NCI-H1417 (cell line): ENCODE measurements around the gene VEZT.

Experiments used
- DNase-seq, 3 experiments: peaks; one replicate each; lab custom pipeline; 2025; lab: John Stamatoyannopoulos, UW

Gene VEZT

DNA sequence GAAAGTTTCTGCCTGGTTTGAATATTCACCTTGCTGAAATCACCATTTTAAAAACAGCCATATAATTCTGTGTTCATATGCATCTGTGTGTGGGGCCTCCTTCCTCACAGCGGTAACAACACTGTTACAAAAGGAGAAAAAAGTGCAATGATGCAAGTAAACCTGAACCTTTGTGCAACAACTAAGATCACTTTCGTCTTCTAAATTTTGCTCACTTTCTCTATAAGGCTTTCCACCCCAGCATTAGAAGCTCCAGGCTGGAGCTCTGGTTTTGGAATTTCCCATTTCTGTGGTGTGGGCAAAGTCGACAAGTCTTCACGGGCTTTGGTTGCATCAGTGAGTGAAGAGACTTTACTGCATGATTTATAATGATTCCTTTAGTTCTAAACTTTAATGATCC lies 18.7 kb upstream of the VEZT start:
- DNase-seq = no peak

DNA sequence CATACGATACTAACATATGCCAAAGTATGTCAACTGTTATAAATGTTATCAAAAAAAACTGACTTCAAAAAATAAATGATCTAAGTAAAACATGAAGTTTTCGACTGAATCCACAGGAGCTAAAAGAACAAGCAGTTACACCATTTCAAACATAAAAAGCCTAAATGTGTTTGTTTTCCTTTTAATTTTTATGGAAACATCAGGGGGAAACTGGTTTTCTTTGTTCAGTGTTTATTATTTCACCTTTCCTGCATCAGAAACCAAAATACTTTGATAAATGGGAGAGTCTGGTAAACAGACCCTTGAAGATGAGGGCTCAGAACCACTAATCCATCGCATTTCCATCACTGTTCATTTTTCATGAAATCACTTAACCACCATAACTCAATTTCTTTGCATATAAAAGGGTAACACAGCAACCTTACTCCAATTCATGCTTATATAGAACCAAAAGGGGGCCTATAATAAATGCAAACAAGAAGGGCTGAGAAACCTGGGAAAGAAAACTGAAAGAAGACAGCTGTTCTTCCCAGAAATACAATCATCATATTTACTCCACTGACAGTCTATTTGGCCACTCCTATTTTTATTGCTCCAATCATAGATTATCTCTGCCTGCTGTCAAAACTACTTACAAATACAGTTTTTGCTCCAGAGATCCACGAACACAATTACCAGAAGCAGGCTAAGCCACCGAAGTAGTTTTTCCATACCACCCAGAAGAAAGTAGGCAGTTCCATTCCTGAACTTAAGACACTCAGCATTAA lies 17.3 kb upstream of the VEZT start:
- DNase-seq = no peak

DNA sequence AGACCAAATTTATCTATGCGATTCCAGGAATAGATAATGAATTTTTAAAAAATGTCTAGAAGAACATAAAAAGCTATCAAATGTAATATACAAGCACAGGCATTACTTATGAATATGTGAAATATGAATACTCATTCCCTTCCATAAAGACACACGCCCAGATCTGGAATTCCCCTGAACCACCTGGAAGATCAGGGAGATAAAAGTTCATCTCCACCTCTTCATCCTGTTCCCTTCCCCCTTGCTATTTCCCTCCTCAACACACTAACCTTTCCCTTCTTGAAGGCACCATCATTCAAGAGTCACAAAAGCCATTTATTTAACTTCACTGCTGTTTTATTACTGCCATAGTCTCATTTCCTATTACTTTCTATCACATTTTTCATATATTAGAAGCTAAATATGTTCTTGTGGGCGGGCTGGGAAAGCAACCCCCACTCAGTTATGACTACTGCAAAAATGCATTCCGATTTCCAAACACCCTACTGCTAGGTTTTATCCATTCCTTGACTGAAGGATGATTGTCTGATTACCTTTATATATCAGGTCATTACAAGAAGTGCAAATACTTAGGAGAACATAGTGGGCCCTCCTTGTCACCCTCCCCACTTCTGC lies 16.4 kb upstream of the VEZT start:
- no peak for DNase-seq

DNA sequence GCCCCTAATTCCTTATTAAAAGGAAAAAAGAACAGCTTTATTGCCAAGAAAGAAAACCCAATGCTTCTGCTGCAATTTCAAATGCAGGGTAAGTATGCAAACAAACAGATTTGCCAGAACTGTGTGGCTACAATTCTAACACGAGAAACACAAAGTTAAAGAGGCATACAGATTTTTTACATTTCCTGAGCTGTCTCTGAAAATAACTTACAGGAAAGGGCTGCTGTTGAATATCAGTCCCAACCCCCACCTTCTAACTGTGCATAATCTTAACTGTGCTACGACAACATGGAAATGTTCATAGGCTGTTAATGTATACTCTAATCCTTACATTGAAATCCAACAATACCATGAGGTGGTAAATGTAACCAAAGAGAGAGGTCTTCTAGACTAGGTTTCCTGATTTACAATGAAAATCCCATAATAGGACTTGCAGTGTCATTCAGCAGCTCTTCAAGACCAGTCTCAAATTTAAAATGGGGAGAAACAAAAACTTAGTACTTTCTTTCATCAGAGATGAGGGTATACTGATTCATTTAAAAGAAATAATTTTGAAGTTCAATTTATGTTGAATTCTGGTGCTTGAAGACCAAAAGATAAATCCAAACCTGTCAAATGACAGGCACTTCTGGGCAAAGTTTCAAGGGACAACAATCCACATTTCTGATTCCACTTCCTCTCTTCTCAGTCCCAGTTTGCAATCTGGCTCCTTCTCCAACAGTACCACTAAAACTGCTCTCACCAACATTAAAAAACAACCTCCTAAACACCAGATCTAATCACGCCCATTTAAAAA lies 14.7 kb upstream of the VEZT start:
- DNase-seq = no peak

DNA sequence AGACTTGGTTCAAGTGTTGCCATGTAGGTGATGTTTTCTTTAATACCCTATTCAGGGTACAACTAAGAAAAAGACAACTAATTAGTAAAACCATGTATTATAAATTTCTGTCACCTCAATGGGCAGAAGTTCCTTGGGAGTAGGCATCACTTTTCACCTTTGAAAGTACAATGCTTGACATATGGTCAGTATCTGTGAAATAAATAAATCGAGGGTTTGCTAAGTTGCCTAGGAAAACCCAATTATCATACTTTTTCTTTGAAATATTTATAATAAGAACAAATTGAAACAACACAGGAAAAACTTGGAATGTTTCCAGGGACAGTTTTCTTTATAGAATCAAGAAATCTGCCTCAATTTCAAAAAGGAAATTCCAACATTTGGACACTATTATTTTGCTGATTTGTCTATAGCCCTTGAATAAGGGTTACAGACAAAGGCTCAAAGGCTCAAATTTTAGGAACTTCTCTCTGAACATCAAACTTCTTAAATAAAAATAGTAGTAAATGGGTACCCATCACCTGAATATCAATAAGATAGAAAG lies 14.0 kb upstream of the VEZT start:
- DNase-seq = no peak

DNA sequence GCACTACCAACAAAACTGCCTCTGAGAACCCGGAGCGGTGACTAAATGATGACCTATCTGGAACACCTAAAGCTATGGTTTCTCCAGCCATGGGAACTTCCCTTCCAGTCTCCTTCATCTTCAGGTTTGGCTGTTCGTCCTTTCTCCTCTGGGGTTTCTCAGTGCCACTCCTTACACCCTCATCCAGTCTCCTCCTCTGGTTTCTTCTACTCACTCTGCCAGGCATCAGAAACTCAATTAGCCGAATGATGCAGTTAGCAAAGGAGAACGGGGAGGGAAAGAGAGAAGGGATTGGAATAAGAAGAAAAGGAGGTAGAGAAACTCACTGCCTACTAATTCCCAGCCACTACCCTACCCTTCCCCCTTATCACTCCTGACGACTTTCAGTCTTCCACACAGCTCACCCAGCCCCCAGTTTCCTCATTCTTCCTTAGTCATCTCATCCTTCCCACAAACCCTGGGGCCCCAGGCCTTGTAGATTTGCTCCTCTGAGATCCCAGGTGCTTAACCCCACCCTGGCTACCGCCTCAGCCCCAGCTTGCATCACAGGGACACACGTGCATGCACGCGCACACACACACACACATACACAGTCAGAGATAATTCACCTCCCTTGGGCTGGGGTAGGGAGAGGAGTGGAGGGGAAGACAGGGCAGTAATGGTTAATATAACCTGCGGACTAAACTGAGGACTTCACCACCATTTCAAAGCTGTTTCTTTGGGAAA lies 13.3 kb upstream of the VEZT start:
- DNase-seq = no peak

DNA sequence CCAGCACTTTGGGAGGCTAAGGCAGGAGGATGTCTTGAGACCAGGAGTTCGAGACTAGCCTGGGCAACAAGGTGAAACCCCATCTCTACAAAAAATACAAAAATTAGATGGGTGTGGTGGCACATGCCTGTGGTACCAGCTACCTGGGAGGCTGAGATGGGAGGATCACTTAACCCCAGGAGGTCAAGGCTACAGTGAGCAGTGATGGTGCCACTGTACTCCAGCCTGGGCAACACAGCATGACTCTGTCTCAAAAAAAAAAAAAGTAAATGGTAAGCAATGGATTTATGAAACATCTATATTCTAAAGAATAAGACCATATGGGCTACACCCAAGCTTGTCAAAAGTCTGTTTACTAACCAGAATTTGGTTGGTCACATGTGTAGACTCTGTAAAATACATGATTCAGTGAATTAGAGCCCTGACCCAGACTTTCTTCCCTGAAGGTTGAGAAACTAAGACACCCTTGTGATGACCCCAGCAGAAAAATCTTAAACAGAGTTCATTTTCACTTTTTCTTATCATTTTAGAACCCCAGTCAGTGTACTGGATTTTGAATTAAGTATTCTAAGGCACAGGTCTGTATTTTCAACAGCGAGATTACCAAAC lies 12.5 kb upstream of the VEZT start:
- DNase-seq = no peak

DNA sequence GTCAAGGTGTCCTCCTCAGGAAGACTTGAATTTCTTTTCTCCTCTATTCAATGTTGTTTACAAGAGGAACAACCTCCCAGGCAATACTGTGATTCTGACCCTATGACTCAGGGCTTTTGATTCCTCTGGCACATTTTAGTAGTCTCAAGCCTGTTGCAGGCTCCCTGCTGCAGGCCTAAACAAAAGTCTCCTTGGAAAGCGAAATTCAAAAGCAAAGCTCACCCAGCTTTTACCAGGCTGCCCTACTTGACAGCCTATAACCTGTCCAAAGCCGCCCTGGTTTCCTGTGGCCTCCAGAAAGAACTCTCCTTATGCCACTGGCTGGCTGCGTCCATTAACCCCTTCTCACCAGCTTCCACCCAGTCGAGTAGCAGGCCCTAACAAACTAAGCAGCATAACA lies 11.9 kb upstream of the VEZT start:
- DNase-seq = no peak

DNA sequence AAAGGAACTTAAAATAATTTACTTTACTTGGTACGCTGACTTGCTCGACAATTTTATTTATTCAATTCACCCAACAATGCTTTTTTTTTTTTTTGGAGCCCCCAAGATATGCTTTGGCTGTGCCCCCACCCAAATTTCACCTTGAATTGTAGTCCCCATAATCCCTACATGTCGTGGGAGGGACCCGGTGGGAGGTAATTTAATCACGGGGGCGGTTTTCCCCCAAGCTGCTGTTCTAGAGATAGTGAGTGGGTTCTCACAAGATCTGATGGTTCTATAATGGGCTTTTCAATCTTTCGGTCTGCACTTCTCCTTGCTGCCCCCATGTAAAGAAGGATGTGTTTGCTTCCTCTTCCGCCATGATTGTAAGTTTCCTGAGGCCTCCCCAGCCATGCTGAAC lies 10.7 kb upstream of the VEZT start:
- DNase-seq = no peak

DNA sequence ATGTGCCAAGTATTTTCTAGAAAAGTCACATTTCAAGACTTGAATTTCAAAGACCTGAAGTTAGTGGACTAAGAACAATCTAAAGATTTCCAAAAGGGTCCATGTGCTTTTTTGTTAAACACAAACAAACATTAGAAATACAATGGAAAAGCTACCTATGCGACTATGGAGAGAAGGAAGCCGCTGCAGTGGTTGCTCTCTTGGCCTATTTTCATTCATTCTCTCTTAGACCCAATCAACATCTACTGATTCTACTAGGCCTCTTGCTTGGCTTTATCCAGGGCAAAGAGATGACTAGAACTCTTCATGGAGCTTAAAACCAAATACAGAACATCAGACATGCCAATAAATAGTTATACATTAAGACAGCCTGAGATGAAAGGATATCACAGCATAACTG lies 10.2 kb upstream of the VEZT start:
- no peak for DNase-seq

DNA sequence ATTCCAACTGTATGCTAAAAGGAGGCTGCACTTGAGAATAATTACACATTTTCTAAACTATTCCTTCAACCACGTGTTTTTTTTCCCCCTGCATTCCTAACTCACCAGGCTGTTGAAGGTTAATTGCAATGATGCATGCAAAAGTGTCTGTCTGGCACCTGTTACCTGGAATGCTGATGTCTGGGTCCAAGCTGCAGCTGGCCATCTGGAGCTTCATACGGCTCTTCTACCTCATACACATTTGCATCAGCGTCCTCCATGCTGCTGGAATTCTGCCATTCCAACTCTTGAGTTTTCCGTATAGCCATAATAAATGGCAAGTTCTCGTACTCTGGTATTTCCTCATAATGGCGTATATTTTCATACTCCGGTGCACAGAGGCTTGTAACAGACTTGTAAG lies 8.9 kb upstream of the VEZT start:
- DNase-seq = peak in 2 of 3 experiments; percentile 52 to 91

DNA sequence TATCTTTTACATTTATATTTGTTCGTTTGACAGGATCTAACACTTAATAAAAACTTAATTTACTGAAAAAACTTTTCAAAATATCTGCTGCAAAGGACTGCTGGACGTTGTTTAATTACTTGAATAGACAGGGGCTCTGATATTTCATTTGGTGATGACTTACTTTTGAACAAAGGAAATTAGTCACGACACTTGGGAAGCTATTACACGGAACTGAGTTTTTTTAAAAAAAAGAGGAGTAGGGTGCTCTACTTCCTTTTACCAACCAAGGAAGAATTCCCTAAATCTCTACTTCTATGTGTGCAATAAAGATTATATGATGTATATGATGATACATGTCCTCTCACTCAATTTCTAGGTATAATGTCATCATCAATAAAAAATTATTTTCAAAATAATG lies 5.0 kb upstream of the VEZT start:
- no peak for DNase-seq

DNA sequence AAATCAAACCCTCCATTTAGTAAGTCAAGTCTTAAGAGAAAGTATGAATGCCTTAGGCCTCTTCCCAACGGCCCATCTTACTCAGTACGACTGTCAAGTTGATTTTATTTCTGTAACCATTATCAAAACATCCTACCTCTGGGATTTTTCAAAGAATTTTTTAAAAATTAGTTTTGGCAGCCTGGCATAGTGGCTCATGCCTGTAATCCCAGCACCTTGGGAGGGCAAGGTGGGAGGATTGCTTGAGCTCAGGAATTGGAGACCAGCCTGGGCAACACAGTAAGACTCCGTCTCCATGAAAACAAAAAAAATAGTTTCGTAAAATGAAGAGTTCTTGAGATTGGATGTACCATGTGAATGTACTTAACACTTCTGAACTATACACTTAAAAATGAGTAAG lies 4.5 kb upstream of the VEZT start:
- DNase-seq = no peak

DNA sequence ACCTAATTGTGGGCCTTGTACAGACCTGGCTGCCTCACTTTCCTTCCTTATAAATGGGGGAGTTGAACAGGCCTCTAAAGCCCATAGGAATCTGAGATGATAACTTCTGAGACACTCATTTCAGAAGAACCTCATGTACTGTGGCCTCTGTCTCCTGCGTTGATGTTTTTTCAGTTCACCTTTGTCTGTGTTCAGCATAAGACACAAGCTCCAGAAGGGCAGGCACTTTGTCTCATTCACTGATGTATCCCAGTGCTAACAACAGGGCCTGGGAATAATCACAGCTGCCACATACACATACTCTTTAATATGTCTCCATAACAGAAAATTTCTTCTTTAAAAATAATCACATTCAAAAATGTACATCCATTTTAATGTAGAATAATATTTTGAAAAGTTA lies 3.7 kb upstream of the VEZT start:
- peak in 2 of 3 experiments; percentile 31 to 55 for DNase-seq

DNA sequence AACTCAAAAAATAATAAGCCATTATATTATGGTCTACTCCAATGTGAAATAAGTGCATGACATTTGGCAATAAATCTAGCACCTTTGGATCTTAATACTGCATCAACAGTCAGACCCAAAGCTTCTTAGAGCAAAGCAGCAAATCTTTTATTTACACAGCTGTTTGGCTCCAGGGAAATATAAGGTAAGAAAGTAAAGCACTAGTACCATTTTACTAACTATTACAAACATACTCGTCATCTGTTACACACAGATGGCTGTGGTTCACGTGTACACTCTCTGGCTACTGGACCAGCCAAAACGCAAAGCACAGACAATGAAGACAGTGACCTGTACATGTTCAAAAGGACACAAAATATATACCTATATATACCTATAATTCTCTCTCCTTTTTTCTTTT lies 3.1 kb upstream of the VEZT start:
- peak in 1 of 3 experiments; percentile 71 for DNase-seq

DNA sequence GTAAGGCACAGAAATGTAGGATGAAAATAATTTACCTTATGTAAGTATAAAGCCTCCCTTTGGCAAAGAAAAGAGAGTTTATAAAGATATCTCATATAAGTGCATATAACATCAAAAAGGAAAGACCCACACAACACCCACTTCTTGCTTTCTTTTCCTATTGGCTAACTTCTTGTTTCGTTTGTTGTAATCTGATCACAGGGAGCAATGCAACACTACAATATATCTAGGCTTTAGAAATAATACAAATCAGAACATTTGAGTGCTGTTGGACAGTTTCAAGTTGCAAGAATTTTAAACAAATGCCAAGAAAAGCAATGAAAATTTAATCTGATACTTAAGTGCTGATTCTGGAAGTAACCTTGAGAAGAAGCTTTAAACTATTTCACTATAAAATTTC lies 1.7 kb upstream of the VEZT start:
- peak in 2 of 3 experiments; percentile 22 to 54 for DNase-seq

DNA sequence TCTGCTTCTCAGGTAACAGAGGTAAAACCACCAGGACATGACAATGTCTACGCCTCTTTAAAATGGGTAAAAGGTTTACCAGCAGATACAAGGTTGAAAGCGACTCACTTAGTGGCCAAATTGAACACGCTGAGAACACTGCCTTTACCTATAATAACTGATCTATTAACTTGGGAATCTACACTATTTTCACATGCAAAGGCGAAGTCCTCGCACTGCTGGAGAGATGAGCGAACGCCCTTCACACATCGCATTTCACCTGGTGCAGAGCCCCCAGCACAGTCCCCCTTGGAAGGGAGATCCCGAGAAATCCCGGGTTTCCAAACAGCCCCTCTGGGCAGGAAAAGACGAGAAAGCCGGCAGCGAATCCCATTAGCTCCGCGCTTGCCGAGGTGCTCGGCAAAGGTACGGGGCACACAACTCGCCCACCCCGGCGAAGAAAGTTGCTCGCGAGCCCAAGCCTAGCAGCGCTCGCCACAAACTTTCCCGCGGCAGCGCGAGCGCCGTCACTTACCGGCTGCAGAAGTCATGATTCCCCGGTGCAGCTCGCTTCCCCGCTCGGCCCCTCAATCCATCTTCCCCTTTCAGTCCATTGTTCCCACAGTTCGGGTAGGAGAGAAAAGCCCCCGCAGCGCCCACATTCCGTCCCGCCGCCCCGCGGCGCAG lies 763 bp upstream of the VEZT start:
- peak in 2 of 3 experiments; percentile 67 to 90 for DNase-seq

DNA sequence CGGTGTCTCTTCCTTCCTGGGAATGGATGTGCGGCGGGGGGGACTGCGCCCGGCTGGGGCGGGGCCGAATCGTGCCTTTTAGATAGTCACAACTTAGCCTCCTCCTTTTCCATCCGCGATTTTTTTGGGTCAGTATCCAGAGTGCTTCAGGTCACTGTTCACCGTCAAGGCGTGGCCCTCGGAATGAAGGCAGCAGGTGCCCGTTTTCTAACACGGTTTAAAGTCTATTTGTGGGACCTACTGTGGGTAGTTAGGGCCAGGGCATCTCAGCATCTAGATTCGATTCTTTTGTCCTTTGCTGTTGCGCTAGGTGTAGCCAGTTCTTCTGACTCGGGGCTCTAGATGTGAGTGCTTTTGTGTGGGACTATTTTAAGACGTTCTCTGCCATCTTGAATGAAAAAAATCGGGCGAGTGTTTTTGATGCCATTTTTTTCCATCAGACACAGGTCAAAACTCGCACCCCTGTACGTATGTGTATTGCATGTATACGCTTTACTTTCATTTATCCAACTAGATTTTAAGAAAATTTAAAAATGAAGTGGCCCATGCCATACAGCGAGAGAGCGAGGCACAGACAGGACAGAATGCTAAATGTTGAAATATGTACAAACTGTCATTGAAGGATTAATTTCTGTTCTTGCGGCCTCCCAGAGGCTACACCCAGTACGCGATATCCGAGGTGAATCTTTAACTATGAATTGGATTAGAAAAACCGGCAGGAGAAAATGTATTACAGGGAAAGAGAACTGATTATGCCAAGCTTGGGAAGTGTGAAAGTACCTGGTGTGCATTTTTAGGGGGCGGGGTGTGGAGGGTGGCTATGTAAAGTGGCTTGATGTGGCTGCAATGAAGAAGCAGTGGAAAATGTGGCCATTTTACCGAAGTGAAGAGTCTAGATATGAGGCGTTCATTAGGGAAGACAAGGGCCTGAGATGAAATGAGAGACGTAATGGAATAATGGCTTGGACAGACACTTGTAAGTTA lies 835 bp downstream of the VEZT start:
- peak; percentile 71 to 95 (median 80) for DNase-seq

DNA sequence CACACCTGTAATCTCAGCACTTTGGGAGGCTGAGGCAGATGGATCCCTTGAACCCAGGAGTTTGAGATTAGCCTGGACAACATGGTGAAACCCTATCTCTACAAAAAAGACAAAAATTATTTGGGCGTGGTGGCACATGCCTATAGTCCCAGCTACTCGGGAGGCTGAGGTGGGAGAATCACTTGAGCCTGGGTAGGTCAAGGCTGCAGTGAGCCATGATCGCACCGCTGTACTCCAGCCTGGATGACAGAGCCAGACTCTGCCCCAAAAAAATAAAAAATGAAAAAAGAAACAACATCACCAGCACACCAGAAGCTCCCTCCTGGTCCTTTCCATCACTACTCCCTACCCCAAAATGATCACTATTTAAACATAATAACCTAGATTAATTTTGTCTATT lies 2.6 kb downstream of the VEZT start:
- no peak for DNase-seq

DNA sequence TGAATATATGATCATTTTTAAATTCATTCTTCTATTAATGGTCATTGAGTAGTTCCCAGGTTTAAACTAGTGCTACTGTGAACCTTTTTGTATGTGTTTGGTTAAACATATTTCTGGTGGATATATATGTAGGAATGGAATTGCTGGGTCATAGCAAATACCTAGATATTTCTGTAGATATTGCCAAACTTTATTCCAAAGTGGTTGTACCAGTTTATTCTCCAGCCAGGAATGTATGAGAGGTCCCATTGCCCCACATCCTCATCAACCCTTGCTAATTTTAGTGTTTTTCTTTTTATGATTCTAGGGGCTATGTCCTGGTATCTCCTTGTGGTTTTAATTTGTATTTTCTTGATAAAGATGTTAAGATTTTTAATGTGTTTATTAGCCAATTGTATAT lies 3.1 kb downstream of the VEZT start:
- no peak for DNase-seq
